GF-D8 (cell line): ENCODE results near the gene NFIA.

Experiments
- DNase-seq: peaks from one replicate; lab custom pipeline; 2025; lab: John Stamatoyannopoulos, UW

Gene NFIA

GRCh38 chr1:61498342-61498741 lies 416.0 kb downstream of the NFIA start:
- DNase-seq = no peak

- no peak for DNase-seq
Observed at GRCh38 chr1:61501971-61502916, 419.9 kb downstream of the NFIA start.

GRCh38 chr1:61504305-61504704 lies 421.9 kb downstream of the NFIA start:
- DNase-seq = no peak

GRCh38 chr1:61504852-61505390 lies 422.6 kb downstream of the NFIA start:
- no peak for DNase-seq

GRCh38 chr1:61506236-61506635 lies 423.9 kb downstream of the NFIA start:
- DNase-seq = no peak

- no peak for DNase-seq
Observed at GRCh38 chr1:61506944-61507500, 424.7 kb downstream of the NFIA start.
